WTC11 (cell line): Measurements from ENCODE around the gene CLEC18B.
"Not testable (repeated sequence)": the region's sequence is repeated elsewhere in the genome, so short reads cannot be mapped to it uniquely, and the experiment has no call there.

Source experiments
- HMGA2 ChIP-seq: fragments of 250-450 bp; sonication (Bioruptor Pico); IDR thresholded peaks from 2 replicates; pipeline ENCODE4 v1.4.0; 2021; ENCODE audit warnings: mild to moderate bottlenecking, moderate library complexity
- JUN ChIP-seq: sonication (generic); formaldehyde crosslinking; IDR thresholded peaks from 2 replicates; pipeline ENCODE4 v1.8.0; 2023; ENCODE audit warnings: mild to moderate bottlenecking, missing genetic modification reagents
- NFYB ChIP-seq: sonication (generic); formaldehyde crosslinking; conservative IDR thresholded peaks from 2 replicates; pipeline ENCODE4 v1.8.0; 2022; ENCODE audit warnings: low read depth, missing genetic modification reagents
- NR3C1 ChIP-seq: sonication (generic); formaldehyde crosslinking; conservative IDR thresholded peaks from 2 replicates; pipeline ENCODE4 v1.8.1; 2023; ENCODE audit warnings: low read depth, mild to moderate bottlenecking, missing genetic modification reagents
- SP1 ChIP-seq: sonication (generic); formaldehyde crosslinking; conservative IDR thresholded peaks from 2 replicates; pipeline ENCODE4 v1.8.1; 2022; ENCODE audit warnings: missing genetic modification reagents
- TF ChIP-seq, protein P1 (sequence below): sonication (generic); formaldehyde crosslinking; IDR thresholded peaks from 2 replicates; pipeline ENCODE4 v1.8.0; 2023; ENCODE audit warnings: missing genetic modification reagents, mild to moderate bottlenecking, borderline replicate concordance
- TF ChIP-seq, protein P2 (sequence below): sonication (generic); formaldehyde crosslinking; IDR thresholded peaks from 2 replicates; pipeline ENCODE4 v1.8.0; 2022; ENCODE audit warnings: mild to moderate bottlenecking, missing genetic modification reagents
- TF ChIP-seq, protein P3 (sequence below): fragments of 200-600 bp; IDR thresholded peaks from 2 replicates; pipeline ENCODE4 v1.8.0; 2022; ENCODE audit warnings: antibody characterized with exemption
- TF ChIP-seq, protein P4 (sequence below): sonication (generic); formaldehyde crosslinking; IDR thresholded peaks from 2 replicates; pipeline ENCODE4 v1.8.1; 2023; ENCODE audit warnings: mild to moderate bottlenecking, missing genetic modification reagents

DNA sequence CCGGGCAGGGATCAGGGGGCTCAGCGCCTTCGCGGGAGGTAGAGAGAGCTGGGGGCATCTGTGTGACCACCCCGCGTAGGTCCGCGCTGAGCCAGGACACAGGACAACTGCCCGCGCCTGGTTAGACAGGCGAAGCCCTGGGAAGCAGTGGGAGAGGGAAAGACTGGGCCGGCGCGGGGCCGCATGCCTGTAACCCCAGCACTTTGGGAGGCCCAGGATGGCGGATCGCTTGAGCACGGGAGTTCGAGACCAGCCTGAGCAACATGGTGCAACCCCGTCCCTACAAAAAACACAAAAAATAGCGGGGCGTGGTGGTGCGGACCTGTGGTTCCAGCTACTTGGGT is 13.9 kb downstream of the CLEC18B start:
- TF ChIP-seq NFYB (CRISPR knock-in tag); HMGA2 (CRISPR knock-in tag); NR3C1 (CRISPR knock-in tag); SP1; JUN (CRISPR knock-in tag): not testable (repeated sequence)
- TF ChIP-seq, protein P1, sequence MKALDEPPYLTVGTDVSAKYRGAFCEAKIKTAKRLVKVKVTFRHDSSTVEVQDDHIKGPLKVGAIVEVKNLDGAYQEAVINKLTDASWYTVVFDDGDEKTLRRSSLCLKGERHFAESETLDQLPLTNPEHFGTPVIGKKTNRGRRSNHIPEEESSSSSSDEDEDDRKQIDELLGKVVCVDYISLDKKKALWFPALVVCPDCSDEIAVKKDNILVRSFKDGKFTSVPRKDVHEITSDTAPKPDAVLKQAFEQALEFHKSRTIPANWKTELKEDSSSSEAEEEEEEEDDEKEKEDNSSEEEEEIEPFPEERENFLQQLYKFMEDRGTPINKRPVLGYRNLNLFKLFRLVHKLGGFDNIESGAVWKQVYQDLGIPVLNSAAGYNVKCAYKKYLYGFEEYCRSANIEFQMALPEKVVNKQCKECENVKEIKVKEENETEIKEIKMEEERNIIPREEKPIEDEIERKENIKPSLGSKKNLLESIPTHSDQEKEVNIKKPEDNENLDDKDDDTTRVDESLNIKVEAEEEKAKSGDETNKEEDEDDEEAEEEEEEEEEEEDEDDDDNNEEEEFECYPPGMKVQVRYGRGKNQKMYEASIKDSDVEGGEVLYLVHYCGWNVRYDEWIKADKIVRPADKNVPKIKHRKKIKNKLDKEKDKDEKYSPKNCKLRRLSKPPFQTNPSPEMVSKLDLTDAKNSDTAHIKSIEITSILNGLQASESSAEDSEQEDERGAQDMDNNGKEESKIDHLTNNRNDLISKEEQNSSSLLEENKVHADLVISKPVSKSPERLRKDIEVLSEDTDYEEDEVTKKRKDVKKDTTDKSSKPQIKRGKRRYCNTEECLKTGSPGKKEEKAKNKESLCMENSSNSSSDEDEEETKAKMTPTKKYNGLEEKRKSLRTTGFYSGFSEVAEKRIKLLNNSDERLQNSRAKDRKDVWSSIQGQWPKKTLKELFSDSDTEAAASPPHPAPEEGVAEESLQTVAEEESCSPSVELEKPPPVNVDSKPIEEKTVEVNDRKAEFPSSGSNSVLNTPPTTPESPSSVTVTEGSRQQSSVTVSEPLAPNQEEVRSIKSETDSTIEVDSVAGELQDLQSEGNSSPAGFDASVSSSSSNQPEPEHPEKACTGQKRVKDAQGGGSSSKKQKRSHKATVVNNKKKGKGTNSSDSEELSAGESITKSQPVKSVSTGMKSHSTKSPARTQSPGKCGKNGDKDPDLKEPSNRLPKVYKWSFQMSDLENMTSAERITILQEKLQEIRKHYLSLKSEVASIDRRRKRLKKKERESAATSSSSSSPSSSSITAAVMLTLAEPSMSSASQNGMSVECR (CRISPR knock-in tag), result not testable (repeated sequence)
- TF ChIP-seq, protein P2, sequence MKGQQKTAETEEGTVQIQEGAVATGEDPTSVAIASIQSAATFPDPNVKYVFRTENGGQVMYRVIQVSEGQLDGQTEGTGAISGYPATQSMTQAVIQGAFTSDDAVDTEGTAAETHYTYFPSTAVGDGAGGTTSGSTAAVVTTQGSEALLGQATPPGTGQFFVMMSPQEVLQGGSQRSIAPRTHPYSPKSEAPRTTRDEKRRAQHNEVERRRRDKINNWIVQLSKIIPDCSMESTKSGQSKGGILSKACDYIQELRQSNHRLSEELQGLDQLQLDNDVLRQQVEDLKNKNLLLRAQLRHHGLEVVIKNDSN (CRISPR knock-in tag), result not testable (repeated sequence)
- TF ChIP-seq, protein P3, sequence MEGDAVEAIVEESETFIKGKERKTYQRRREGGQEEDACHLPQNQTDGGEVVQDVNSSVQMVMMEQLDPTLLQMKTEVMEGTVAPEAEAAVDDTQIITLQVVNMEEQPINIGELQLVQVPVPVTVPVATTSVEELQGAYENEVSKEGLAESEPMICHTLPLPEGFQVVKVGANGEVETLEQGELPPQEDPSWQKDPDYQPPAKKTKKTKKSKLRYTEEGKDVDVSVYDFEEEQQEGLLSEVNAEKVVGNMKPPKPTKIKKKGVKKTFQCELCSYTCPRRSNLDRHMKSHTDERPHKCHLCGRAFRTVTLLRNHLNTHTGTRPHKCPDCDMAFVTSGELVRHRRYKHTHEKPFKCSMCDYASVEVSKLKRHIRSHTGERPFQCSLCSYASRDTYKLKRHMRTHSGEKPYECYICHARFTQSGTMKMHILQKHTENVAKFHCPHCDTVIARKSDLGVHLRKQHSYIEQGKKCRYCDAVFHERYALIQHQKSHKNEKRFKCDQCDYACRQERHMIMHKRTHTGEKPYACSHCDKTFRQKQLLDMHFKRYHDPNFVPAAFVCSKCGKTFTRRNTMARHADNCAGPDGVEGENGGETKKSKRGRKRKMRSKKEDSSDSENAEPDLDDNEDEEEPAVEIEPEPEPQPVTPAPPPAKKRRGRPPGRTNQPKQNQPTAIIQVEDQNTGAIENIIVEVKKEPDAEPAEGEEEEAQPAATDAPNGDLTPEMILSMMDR, result not testable (repeated sequence)
- TF ChIP-seq, protein P4, sequence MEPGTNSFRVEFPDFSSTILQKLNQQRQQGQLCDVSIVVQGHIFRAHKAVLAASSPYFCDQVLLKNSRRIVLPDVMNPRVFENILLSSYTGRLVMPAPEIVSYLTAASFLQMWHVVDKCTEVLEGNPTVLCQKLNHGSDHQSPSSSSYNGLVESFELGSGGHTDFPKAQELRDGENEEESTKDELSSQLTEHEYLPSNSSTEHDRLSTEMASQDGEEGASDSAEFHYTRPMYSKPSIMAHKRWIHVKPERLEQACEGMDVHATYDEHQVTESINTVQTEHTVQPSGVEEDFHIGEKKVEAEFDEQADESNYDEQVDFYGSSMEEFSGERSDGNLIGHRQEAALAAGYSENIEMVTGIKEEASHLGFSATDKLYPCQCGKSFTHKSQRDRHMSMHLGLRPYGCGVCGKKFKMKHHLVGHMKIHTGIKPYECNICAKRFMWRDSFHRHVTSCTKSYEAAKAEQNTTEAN (CRISPR knock-in tag), result not testable (repeated sequence)
